ENCODE data around the gene OSBPL10.

GRCh38 chr3:31802981-31803740 is 177.9 kb downstream of the OSBPL10 start:
- TF ChIP-seq SP1 (IDR thresholded peaks at IDR 0.05) (no peak), SUZ12 (IDR thresholded peaks at IDR 0.05) (no peak), ARNT (IDR thresholded peaks at IDR 0.05) (no peak), BHLHE40 (IDR thresholded peaks at IDR 0.05; ENCODE audit: borderline replicate concordance) (no peak)
- TF ChIP-seq, protein P1, sequence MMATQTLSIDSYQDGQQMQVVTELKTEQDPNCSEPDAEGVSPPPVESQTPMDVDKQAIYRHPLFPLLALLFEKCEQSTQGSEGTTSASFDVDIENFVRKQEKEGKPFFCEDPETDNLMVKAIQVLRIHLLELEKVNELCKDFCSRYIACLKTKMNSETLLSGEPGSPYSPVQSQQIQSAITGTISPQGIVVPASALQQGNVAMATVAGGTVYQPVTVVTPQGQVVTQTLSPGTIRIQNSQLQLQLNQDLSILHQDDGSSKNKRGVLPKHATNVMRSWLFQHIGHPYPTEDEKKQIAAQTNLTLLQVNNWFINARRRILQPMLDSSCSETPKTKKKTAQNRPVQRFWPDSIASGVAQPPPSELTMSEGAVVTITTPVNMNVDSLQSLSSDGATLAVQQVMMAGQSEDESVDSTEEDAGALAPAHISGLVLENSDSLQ (IDR thresholded peaks at IDR 0.05) = no peak

Measured in HEK293T (cell line).